ENCODE results near the gene PACRG.

- TF ChIP-seq POLR2A (IDR thresholded peaks at IDR 0.05; ENCODE audit: low read depth, low read length) (no peak), YY1 (IDR thresholded peaks at IDR 0.05; ENCODE audit: low read depth, low read length) (no peak), TBL1XR1 (IDR thresholded peaks at IDR 0.05; ENCODE audit: low read depth, low read length) (no peak)
Measured at GRCh38 chr6:163313566-163313965, 585.8 kb downstream of the PACRG start.
